T47D (cell line): ENCODE data around the gene POTEE.
"Not testable (repeated sequence)": the region's sequence is repeated elsewhere in the genome, so short reads cannot be mapped to it uniquely, and the experiment has no call there.

Source experiments
- DNase-seq, 2 experiments: peaks; one replicate each; pipeline versions ENCODE4 v3.0.0 to v3.0.0-alpha.2; 2011 to 2012; ENCODE audit warnings: low read depth in 1 of 2, low spot score in 1 of 2
- JUND ChIP-seq: IDR thresholded peaks from 2 replicates; pipeline ENCODE4 v1.6.1; 2012; ENCODE audit warnings: low read depth
- in situ Hi-C: cut with HindIII; loops from 2 replicates; pipeline ENCODE4 v1.10.0; 2016; ENCODE audit warnings: low sequenced_read_pairs, low pct_unique_long_range_greater_than_20kb

Gene POTEE

GRCh38 chr2:131209030-131209772 lies at the start of gene POTEE:
TSS of gene POTEE (plus strand) at chr2:131209536. CDS start at chr2:131218403, 8,867 bp downstream.
- DNase-seq, in situ Hi-C loops: not testable (repeated sequence)

- in situ Hi-C loops, DNase-seq: not testable (repeated sequence)
Observed at GRCh38 chr2:131165562-131165961, 43.8 kb upstream of the POTEE start.

- TF ChIP-seq JUND = no peak
- no peak for DNase-seq
- in situ Hi-C loops = no loop called here
Observed at GRCh38 chr2:131168538-131168937, 40.8 kb upstream of the POTEE start.

- in situ Hi-C loops, DNase-seq: not testable (repeated sequence)
Observed at GRCh38 chr2:131178050-131178449, 31.3 kb upstream of the POTEE start.

- in situ Hi-C loops, DNase-seq: not testable (repeated sequence)
Observed at GRCh38 chr2:131178721-131179418, 30.5 kb upstream of the POTEE start.

DNA sequence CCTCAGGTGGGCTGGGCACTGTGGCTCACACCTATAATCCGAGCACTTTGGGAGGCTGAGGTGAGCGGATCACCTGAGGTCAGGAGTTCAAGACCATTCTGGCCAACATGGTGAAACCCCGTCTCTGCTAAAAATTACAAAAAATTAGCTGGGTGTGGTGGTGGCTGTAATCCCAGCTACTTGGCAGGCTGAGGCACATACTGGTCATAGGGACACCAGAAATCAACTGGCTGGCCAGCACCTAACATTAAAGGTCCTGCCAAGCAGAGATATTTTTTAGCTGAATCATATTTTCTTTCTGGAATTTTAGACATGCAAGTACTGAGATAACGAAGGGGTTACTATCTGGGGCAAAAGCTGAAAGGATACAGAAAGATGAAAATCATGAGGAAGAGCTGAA lies 27.9 kb upstream of the POTEE start:
- in situ Hi-C loops, DNase-seq: not testable (repeated sequence)

DNA sequence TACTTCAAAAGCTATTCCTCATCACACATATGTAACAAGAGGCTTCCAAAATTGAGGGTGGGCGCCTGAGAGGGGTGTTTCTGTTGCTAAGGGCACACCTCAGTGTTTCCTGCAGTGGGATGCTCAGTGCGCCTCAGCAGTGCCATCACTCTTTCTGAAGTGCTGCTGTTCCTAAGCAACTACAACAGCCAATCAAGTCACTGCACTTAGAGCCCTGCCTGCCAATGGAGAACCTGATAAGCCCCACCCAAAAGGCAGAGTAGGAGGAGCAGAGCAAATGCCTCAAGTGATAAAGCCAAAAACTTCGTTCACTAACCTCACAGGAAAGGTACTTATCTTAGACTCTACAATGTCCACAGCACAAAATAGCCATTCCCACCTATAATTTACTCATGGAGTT lies 15.9 kb upstream of the POTEE start:
- in situ Hi-C loops, DNase-seq: not testable (repeated sequence)

- in situ Hi-C loops, DNase-seq: not testable (repeated sequence)
Observed at GRCh38 chr2:131196186-131196585, 13.2 kb upstream of the POTEE start.

- no peak for TF ChIP-seq JUND
- in situ Hi-C loops = no loop called here
- DNase-seq = no peak
Observed at GRCh38 chr2:131201098-131201497, 8.2 kb upstream of the POTEE start.

DNA sequence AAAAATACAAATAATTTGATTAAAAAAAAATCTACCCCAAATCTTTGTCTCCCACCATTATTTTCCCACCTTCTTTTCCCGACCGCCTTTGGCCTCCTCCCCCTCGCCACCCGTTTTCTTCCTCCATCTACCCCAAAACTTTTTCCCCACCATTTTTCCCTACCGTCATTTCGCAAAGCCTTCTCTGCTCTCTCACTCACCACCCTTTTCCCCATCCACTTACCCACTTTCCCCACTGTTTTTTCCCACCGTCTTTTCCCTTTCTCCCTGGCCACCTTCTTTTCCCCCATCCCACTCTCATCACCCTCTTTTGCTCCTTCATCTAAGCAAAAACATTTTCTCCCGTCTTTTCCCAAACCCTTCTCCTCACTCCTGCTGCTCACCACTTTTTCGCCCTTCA lies 1.5 kb upstream of the POTEE start:
- DNase-seq, in situ Hi-C loops: not testable (repeated sequence)

- DNase-seq, in situ Hi-C loops: not testable (repeated sequence)
Observed at GRCh38 chr2:131209773-131210104, 403 bp downstream of the POTEE start.

DNA sequence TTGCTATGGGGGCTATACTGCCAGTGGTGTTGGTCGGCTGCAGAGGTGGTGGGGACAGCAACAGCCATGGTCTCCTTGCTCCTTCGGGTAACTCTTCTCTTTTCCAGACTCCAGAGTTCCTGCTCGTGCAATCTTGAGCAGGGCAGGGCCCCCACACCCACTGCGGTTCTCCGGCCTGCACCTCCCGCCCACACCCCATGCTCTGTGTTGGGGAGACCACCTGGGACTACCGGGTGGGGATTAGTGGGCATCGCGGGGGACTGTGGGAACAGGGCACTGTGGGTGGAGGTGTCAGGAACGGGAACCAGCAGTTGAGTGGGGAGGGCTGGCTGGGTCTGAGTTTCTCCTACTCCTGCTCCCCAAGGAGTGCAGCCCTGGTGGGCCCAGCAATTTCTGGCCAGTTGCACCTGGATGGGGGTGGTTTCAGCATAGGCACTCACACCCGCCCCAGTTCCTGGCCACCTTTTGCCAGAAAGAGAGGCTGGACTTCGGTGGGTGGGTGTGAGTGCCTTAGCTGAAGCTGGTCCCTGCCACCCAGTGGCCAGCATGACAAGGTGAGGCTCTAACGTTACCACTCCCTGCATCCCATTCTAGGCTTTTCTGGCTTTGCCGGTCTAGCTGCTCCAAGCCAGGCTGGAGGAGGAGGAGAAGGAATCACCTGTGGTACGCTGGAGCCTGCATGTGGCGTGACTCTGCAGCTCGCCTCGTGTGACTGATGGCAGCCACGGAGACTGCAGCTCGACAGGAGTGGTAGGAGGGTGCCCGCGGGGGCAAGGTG lies 1.3 kb downstream of the POTEE start:
- in situ Hi-C loops = not testable (repeated sequence)

GRCh38 chr2:131217238-131217986 lies 8.1 kb downstream of the POTEE start:
- in situ Hi-C loops, DNase-seq: not testable (repeated sequence)

More for the DNA sequence above, 1.3 kb downstream of the POTEE start:
- DNase-seq = not testable (repeated sequence)

- in situ Hi-C loops = not testable (repeated sequence)
- peak in 1 of 2 experiments; percentile 6 for DNase-seq
Observed at GRCh38 chr2:131235543-131236449, 26.5 kb downstream of the POTEE start.
